IPS-18a (cell line): ENCODE measurements around the gene SMS.

Experiments
- H3K27ac ChIP-seq: one replicate; pipeline ENCODE4 v1.5.1; 2013; ENCODE audit warnings: low read length
- H3K27me3 ChIP-seq: one replicate; pipeline ENCODE4 v1.6.1; 2013; ENCODE audit warnings: mild to moderate bottlenecking, low read length; ENCODE audit not compliant: control insufficient read depth, insufficient read depth
- H3K36me3 ChIP-seq: one replicate; pipeline ENCODE4 v1.6.1; 2013; ENCODE audit warnings: low read depth, low read length; ENCODE audit not compliant: control insufficient read depth
- H3K4me1 ChIP-seq: one replicate; pipeline ENCODE4 v1.6.1; 2013; ENCODE audit warnings: low read depth, low read length; ENCODE audit not compliant: control insufficient read depth
- H3K4me3 ChIP-seq: one replicate; pipeline ENCODE4 v1.5.1; 2013; ENCODE audit warnings: low read length
- H3K9ac ChIP-seq: one replicate; pipeline ENCODE4 v1.6.1; 2013; ENCODE audit warnings: mild to moderate bottlenecking, low read length, moderate library complexity
- H3K9me3 ChIP-seq: one replicate; pipeline ENCODE4 v1.6.1; 2013; ENCODE audit warnings: low read depth, low read length; ENCODE audit not compliant: control insufficient read depth

SMS gene

DNA sequence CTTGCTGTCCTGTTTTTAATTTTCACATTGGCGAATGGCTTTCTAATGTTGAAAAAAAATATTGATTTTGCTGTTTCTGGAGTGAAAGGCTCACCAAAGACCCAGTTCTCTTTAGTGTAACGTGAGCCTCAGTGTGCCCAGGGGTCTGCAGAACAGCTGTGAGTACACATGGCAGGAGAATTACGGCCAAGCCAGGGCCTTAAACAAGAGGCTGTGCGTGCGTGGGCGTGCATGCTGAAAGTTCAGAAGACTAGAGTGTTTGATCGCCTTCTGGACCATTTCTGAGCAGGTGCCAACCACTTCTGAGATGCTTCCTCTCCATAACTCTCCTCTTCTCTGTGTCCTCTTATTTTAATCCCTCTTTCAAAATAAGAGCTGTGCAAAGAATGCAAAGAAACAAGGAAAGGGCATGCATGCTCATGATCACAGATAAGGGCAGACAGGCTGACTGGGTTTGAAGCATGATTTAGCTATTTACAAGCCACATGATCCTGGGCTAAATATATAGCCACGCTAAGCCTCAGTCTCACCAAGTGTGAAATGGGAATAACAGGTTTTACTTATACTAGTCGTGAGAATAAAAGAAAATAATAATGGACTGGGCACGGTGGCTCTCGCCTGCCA, 101.5 kb downstream of the SMS start:
- H3K9me3 ChIP-seq: peaks cover 3% of the 10 kb centered on the region
- peaks cover 4% of the 10 kb centered on the region for H3K4me1 ChIP-seq
- no peaks in the 10 kb centered on the region for H3K36me3 ChIP-seq
- H3K27me3 ChIP-seq: no peaks in the 10 kb centered on the region
- H3K27ac ChIP-seq: no peak overlapping the region
- H3K4me3 ChIP-seq: no peak overlapping the region
- H3K9ac ChIP-seq: no peak overlapping the region

DNA sequence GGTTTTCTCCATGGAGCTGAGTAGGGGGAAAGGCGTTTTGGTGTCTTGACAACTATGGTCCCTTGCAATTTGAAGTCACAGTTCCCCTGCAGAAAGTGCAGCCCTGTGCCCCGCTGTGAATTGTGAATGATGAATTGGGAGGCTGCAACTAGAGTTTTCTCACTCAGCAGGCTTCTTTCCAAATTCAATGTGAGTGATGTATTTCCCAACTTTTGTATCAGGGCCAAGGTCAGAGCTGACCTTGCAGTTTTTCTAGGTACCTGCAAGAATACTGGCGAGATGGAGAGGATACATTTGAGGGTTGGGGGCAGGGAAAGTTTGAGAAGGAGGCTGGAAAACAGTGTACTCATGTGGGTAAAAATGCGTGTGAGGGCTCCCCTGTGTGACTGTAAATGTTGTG, 103.4 kb downstream of the SMS start:
- H3K9ac ChIP-seq: no peak overlapping the region
- H3K4me3 ChIP-seq: no peak overlapping the region
- H3K4me1 ChIP-seq: no peaks in the 10 kb centered on the region
- peaks cover 9% of the 10 kb centered on the region for H3K9me3 ChIP-seq
- H3K27ac ChIP-seq: no peak overlapping the region
- H3K27me3 ChIP-seq: no peaks in the 10 kb centered on the region
- H3K36me3 ChIP-seq: no peaks in the 10 kb centered on the region
